ENCODE data around the gene FUT9.

FUT9 gene

GRCh38 chr6:96074006-96074405, 58.2 kb downstream of the FUT9 start:
- no peak for DNase-seq

DNA sequence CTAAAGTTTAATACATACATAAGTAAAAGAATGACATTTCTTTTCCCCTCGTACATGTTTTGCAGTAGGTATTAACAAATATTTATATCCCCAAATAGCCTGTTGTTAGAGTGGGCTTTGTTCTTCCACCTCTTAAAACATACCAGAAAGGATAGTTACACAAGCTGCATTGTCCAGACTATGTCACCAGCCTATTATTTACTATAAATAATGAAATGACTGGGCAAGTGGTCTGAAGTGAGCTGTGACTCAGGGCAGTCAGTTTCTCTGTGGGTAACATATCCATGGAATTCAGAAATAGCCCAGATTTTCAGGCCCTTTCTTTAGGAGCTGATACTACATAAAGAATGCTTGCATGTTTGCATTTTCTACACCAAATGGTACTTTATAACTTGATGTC, 60.1 kb downstream of the FUT9 start:
- no peak for DNase-seq

DNA sequence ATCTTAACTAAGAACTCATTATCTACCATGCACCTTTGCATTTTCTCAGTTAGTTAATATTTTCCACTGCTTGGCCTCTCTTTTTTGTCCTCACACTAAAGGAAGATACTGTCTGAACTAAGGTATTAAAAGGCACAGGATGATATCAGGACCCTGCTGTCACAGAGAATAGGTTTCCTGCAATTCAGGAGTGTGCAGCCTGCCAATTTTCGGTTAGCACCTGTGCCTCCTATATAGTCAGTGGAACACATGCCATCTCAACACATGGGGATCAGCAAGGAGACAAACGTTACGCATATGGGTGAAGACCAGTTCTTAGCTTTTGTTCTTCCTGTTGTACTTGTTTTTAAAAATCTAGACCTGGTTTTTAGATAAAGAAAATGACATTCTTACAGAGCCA, 71.0 kb downstream of the FUT9 start:
- no peak for DNase-seq

DNA sequence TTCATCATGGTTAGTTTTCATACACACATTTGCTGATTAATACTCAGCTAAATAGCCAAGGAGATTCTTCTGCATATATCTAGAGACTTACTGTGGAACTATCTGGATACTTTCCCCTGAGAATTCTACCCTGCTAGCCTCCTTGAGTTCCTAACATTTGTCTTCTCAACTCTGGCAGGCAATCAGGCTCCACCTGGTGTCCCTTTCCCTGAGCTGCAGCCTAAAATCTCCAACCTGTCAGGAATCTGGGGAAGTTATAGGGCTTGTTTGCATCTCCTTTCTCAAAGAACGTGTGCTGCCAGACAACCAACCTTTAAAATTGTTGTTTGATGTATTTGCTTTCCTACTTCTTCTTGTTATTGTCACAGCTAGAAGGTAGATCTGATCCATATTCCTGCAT, 73.4 kb downstream of the FUT9 start:
- DNase-seq, result no peak

DNA sequence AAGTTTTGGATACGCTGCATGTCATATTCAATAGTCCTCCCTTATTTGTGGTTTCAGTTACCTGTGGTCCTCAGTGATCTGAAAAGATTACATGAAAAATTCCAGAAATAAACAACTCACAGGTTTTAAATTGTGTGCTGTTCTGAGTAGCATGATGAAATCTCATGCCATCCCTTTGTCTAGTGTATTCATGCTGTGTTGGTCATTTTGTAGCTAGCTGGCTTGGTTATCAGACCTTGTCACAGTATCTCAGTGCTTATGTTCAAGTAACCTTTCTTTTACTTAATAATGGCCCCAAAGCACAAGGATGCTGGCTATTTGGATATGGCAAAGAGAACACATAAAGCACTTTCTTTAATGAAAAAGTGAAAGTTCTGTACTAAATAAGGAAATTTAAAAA, 78.3 kb downstream of the FUT9 start:
- no peak for DNase-seq

DNA sequence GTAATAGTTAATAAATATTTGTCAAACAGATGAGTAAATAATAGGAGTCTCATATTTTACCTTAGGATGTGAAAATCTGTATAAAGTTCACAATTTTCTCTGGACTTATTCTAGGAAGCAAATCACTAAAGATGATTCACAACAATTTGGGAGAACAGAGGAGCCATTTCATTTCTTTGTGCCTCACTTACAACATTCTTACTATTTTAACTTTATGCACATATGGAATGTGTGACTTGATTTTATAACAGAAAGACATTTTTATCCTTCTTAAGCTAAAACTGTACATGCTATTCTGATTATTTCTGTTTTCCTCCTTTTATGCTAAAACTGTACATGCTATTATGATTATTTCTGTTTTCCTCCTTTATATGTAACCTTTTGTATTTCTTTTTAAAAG, 83.3 kb downstream of the FUT9 start:
- no peak for DNase-seq

DNA sequence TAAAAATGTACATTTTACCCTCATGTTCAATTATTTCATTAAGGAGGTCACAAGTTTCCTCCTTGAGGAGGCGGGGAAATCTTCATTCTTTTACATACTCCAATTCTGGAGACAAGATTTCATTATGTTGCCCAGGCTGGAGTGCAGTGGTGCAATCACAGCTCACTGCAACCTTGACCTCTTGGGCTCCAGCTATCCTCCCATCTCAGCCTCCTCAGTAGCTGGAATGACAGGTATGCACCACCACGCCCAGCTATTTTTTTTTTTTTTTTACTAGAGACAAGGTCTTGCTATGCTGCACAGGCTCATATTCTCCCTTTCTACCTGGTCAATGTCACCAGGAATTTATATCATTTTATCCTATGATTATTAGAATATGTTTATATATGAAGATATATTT, 85.8 kb downstream of the FUT9 start:
- DNase-seq, result no peak

DNA sequence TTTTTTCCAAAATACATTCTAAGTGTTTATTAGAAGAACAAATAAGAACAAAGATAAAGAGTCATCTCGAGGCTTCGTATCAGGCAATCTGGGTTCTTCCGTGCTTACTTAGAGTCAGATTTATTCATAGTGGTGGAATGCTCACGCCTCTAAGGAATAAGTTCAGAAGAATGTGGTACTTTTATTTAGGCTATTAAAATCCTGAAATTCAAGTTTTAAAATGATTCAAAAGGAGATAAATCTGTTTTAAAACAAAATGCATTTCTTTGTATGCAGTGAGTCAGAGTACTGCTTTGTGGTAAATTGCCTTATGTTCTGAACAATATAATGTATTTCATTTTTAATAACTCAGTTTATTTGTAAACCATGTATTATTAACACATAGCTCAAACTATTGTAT, 89.1 kb downstream of the FUT9 start:
- DNase-seq, result no peak

DNA sequence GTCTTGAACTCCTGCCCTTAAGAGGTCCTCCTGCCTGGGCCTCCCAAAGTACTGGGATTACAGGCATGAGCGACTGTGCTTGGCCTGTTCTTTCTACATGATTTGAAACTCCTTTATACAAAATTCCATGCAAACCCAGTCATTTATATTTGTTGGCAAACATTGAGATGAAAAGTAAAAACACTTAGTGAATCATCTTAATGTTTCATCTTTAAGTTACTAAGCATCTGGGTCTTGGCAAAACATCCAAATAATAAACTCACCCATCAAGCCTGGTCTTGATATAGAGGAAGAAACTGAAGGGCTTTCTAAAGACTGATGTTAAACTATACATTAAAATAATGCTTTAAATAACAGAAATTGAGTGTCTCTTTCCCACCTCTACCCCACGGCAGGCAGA, 95.1 kb downstream of the FUT9 start:
- DNase-seq, result no peak

DNA sequence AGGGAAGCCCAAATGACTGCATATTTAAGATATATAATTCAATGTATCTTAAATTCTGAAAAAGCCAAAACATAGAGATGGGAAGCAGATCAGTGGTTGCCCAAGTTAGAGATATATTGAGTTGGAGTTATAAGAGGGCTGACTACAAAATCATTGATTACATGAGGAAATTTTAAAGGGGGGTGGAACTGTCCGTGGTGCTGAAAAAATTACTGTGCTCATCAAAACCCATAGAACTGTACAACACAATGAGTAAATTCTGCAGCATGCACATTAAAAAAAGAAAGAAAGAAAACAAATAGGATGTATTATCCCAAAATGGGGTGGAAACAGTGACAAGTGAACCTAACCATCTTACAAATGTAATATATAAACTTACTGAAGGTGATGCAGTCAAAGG, 100.9 kb downstream of the FUT9 start:
- no peak for DNase-seq

DNA sequence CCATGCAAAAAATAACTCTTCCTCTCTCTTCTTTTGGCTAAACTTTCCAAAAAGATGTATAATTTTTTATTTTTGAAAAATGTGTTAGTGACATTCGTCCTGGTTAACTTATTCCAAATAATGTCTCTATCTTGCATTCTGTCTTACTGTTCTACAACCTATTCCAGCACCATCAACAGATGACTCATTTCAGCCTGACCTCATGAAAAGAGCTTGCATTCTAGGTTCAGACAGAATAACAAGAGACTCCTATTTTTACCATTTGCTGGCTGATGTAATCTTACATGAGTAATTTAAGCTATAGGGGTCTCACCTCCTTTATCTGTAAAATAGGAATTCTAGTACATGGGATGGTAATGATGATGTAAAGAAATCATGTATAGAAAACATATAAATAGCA, 109.0 kb downstream of the FUT9 start:
- DNase-seq, result no peak

- DNase-seq, result no peak
Observed at GRCh38 chr6:96138406-96138805, 122.6 kb downstream of the FUT9 start.

DNA sequence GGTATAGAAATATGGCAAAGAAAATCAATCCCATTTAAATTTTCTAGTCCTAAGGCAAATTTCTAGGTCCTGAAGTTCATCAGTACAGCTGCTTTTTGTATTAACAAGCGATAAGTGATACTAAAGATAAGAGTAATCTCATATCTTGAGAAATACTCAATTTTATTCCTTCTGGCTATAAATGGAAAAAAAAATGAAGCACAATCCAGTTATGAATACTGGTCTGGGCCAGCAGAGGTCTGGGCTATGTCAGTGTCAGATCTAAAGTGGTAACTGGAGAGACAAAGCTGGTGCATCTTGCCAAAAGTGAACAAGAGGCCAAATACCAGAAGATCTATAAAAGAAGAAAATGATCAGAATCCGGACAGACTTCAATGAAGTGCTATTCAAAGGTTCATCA, 126.4 kb downstream of the FUT9 start:
- DNase-seq, result no peak

- no peak for DNase-seq
Observed at GRCh38 chr6:96150431-96150830, 134.7 kb downstream of the FUT9 start.

DNA sequence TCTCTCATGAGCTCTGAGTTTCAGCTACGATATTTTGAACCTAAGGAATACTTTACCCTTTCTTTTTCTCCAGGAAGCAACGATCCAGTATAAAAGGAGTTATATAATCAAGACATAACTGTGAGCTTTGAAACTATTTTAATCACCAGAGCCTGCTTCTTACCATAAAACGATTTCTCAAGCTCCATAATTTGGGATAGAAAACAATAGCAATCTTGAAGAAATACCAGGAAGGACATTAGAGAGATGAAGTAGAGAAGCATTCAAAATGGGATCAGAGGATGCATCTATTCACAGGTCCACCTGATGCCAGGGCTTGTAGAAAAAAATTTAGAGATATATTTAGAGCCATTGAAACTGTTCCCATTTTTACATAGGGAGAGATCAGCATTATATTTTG, 135.9 kb downstream of the FUT9 start:
- DNase-seq, result no peak

- DNase-seq, result no peak
Observed at GRCh38 chr6:96152114-96152708, 136.4 kb downstream of the FUT9 start.

- DNase-seq, result no peak
Observed at GRCh38 chr6:96153775-96154174, 138.0 kb downstream of the FUT9 start.

DNA sequence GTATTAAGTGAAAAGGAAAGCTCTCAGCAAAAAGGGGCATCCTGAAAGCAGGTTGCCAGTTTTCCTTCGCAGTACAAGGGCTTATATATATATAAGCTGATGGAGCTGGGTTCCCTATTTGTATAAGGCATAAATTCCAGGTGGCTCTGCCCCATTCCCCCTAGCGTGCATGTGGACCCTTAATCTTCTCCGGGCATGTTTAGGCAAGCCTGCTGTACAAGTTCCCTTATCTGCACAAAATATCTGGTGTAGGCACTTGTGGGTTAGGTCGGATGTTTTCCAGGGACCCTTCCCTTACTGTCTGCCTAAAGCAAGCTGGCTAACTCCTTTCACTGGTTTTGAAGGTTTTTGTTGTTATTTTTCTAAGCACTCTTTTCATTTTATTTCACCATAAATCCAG, 140.7 kb downstream of the FUT9 start:
- no peak for DNase-seq

DNA sequence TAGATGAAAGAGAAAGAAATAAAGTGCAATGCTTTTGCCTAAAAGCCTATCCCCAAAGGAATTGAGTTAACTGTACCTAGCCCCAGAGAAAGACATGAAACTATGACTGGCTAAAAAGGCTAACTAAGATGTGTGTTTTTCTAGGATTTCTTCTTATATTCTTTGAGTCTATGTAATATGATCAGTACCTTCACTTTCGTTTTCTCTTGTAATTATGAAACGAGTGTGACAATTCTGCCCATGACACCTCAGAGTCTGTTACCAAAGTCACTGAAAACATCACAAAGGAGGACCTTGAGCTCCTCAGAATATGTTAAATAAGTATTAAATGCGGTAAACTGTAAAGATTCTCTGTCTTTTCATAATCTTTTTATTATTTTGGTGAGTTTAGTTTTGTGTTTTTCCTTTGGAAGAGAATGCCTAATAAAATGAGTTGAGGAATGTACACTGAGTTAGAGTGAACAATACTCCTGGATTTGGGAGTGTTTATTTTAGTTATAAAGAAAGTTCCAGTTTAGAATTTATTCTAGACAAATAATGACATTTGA, 141.3 kb downstream of the FUT9 start:
- DNase-seq, result no peak

- no peak for DNase-seq
Observed at GRCh38 chr6:96162711-96163120, 146.9 kb downstream of the FUT9 start.

GRCh38 chr6:96164802-96165201, 149.0 kb downstream of the FUT9 start:
- no peak for DNase-seq

GRCh38 chr6:96171112-96171511, 155.3 kb downstream of the FUT9 start:
- no peak for DNase-seq

DNA sequence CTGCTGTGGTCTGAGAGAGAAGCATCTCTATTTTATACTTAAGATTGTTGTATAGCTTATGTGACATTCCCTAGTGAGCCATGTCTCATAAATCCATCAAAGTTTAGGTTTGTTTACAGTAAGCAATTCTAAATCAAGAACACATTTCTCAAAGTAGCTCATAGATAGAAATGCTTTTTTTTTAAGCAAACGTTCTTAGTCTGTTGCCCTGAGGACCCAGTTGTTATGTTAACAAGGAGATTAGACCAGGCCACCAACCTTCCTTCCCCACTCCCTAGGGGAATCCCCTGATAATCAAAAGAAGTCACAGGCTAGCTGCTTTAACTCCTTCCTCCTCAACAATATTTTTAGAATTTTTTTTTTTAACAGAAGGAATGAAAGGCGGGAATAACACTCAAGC, 169.0 kb downstream of the FUT9 start:
- no peak for DNase-seq

GRCh38 chr6:96186094-96186493, 170.3 kb downstream of the FUT9 start:
- DNase-seq, result no peak

DNA sequence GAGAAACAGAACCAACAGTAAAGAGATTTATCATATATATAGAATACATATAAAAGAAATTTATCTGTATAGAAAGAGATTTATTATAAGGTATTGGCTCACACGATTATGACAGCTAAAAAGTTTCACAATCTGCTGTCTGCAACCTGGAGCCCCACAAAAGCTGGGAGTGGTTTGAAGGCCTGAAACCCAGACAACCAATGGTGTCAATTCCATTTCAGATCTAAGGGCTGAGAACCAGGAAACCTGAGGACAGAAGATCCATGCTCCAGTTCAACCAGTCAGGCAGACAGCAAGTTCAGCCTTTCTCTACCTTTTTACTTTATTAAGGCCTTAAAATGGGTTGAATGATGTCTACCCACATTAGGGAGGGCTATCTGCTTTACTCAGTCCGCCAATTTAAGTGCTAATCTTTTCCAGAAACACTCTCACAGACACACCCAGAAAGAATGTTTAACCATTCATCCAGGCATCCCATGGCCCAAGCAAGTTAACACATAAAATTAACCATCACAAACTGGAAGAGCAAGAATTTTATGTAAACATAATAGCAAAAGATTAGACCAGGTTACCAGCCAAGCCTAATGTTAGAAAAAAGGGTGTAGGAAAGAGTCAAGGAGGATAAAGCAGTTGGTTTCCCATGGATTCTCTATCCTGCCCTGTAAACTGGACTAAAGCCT, 170.9 kb downstream of the FUT9 start:
- DNase-seq, result no peak

Data from HCEC 1CT (cell line).